ENCODE results near the gene BCL11A.

GRCh38 chr2:60414495-60415138 is 138.8 kb downstream of the BCL11A start:
- TF ChIP-seq CTCF (IDR thresholded peaks at IDR 0.05) (no peak), POLR2A (IDR thresholded peaks at IDR 0.05) (no peak), EP300 (IDR thresholded peaks at IDR 0.05) (no peak), POLR2AphosphoS5 (IDR thresholded peaks at IDR 0.05) (no peak)
